Measurements from ENCODE around the gene AMDHD2. TPM values are rescaled to one million over a fixed set of nuclear protein-coding genes. Genes with fewer than 3 reads are reported as not detected.
"Not testable (repeated sequence)": the region's sequence is repeated elsewhere in the genome, so short reads cannot be mapped to it uniquely, and the experiment has no call there.

The AMDHD2 gene
- total RNA-seq, 6 experiments from 2014 or later: 15.6 to 19.3 (median 18.6) TPM

- H3K4me3 Mint-ChIP-seq; H3K9me3 Mint-ChIP-seq; H3K27me3 Mint-ChIP-seq (ENCODE audit: insufficient read depth); H3K27ac Mint-ChIP-seq; H3K4me1 Mint-ChIP-seq (ENCODE audit: low read depth); DNase-seq; H3K36me3 Mint-ChIP-seq (ENCODE audit: low read depth): not testable (repeated sequence)
- TF ChIP-seq CTCF (IDR thresholded peaks at IDR 0.05): peak; percentile 45
Observed at GRCh38 chr16:2551420-2551889, 31.3 kb downstream of the AMDHD2 start.

GRCh38 chr16:2554709-2555425 is 34.7 kb downstream of the AMDHD2 start:
- not testable (repeated sequence) for H3K27me3 Mint-ChIP-seq (ENCODE audit: insufficient read depth); DNase-seq; H3K4me3 Mint-ChIP-seq; H3K36me3 Mint-ChIP-seq (ENCODE audit: low read depth); H3K27ac Mint-ChIP-seq; H3K4me1 Mint-ChIP-seq (ENCODE audit: low read depth); H3K9me3 Mint-ChIP-seq

GRCh38 chr16:2557150-2557549 is 37.0 kb downstream of the AMDHD2 start:
- not testable (repeated sequence) for H3K27me3 Mint-ChIP-seq (ENCODE audit: insufficient read depth); H3K4me1 Mint-ChIP-seq (ENCODE audit: low read depth); H3K27ac Mint-ChIP-seq; H3K36me3 Mint-ChIP-seq (ENCODE audit: low read depth); H3K4me3 Mint-ChIP-seq; H3K9me3 Mint-ChIP-seq; DNase-seq

- H3K27ac Mint-ChIP-seq; H3K36me3 Mint-ChIP-seq (ENCODE audit: low read depth); H3K4me3 Mint-ChIP-seq; H3K4me1 Mint-ChIP-seq (ENCODE audit: low read depth); H3K9me3 Mint-ChIP-seq; DNase-seq; H3K27me3 Mint-ChIP-seq (ENCODE audit: insufficient read depth): not testable (repeated sequence)
Observed at GRCh38 chr16:2560131-2560797, 40.1 kb downstream of the AMDHD2 start.

- peak; percentile 57 for TF ChIP-seq CTCF (IDR thresholded peaks at IDR 0.05)
- H3K27me3 Mint-ChIP-seq (ENCODE audit: insufficient read depth); H3K4me3 Mint-ChIP-seq; H3K9me3 Mint-ChIP-seq; H3K36me3 Mint-ChIP-seq (ENCODE audit: low read depth); H3K4me1 Mint-ChIP-seq (ENCODE audit: low read depth); DNase-seq; H3K27ac Mint-ChIP-seq: not testable (repeated sequence)
Observed at GRCh38 chr16:2560798-2561133, 40.6 kb downstream of the AMDHD2 start.

GRCh38 chr16:2567506-2567905 is 47.3 kb downstream of the AMDHD2 start:
- not testable (repeated sequence) for H3K27ac Mint-ChIP-seq; H3K9me3 Mint-ChIP-seq; H3K4me1 Mint-ChIP-seq (ENCODE audit: low read depth); H3K4me3 Mint-ChIP-seq; H3K27me3 Mint-ChIP-seq (ENCODE audit: insufficient read depth); H3K36me3 Mint-ChIP-seq (ENCODE audit: low read depth); DNase-seq

- H3K27ac Mint-ChIP-seq; H3K27me3 Mint-ChIP-seq (ENCODE audit: insufficient read depth); H3K9me3 Mint-ChIP-seq; H3K36me3 Mint-ChIP-seq (ENCODE audit: low read depth); DNase-seq; H3K4me1 Mint-ChIP-seq (ENCODE audit: low read depth); H3K4me3 Mint-ChIP-seq: not testable (repeated sequence)
Observed at GRCh38 chr16:2568573-2568972, 48.4 kb downstream of the AMDHD2 start.

- H3K4me1 Mint-ChIP-seq (ENCODE audit: low read depth); DNase-seq; H3K9me3 Mint-ChIP-seq; H3K36me3 Mint-ChIP-seq (ENCODE audit: low read depth); H3K27ac Mint-ChIP-seq; H3K4me3 Mint-ChIP-seq; H3K27me3 Mint-ChIP-seq (ENCODE audit: insufficient read depth): not testable (repeated sequence)
Observed at GRCh38 chr16:2572704-2573103, 52.5 kb downstream of the AMDHD2 start.

- not testable (repeated sequence) for H3K36me3 Mint-ChIP-seq (ENCODE audit: low read depth); H3K27me3 Mint-ChIP-seq (ENCODE audit: insufficient read depth)
Observed at GRCh38 chr16:2575839-2576238, 55.7 kb downstream of the AMDHD2 start.

GRCh38 chr16:2577044-2577443 is 56.9 kb downstream of the AMDHD2 start:
- H3K36me3 Mint-ChIP-seq (ENCODE audit: low read depth); H3K27ac Mint-ChIP-seq; DNase-seq; H3K4me3 Mint-ChIP-seq; H3K9me3 Mint-ChIP-seq; H3K4me1 Mint-ChIP-seq (ENCODE audit: low read depth); H3K27me3 Mint-ChIP-seq (ENCODE audit: insufficient read depth): not testable (repeated sequence)

More at GRCh38 chr16:2575839-2576238, 55.7 kb downstream of the AMDHD2 start:
- not testable (repeated sequence) for H3K4me1 Mint-ChIP-seq (ENCODE audit: low read depth); H3K4me3 Mint-ChIP-seq; DNase-seq; H3K9me3 Mint-ChIP-seq; H3K27ac Mint-ChIP-seq

GRCh38 chr16:2578905-2579304 is 58.7 kb downstream of the AMDHD2 start:
- H3K27me3 Mint-ChIP-seq (ENCODE audit: insufficient read depth); H3K4me1 Mint-ChIP-seq (ENCODE audit: low read depth); H3K27ac Mint-ChIP-seq; H3K9me3 Mint-ChIP-seq; DNase-seq; H3K36me3 Mint-ChIP-seq (ENCODE audit: low read depth); H3K4me3 Mint-ChIP-seq: not testable (repeated sequence)

- not testable (repeated sequence) for H3K27ac Mint-ChIP-seq
Observed at GRCh38 chr16:2580143-2580542, 60.0 kb downstream of the AMDHD2 start.

More at GRCh38 chr16:2580143-2580542, 60.0 kb downstream of the AMDHD2 start:
- H3K4me1 Mint-ChIP-seq (ENCODE audit: low read depth); DNase-seq; H3K36me3 Mint-ChIP-seq (ENCODE audit: low read depth); H3K9me3 Mint-ChIP-seq; H3K4me3 Mint-ChIP-seq; H3K27me3 Mint-ChIP-seq (ENCODE audit: insufficient read depth): not testable (repeated sequence)
